Stimulated activated CD4-positive, alpha-beta T cell treated with anti-CD3 and anti-CD28 coated beads, Interleukin-15, amount 100 ng/mL, for 24 hours (primary cell): ENCODE measurements around the gene KLHDC10.
"Not testable (repeated sequence)": the region's sequence is repeated elsewhere in the genome, so short reads cannot be mapped to it uniquely, and the experiment has no call there.

ENCODE experiments used
- DNase-seq: peaks from one replicate; pipeline ENCODE4 v3.0.0-alpha.2; 2020

KLHDC10 gene

GRCh38 chr7:130160455-130160854 is 90.1 kb downstream of the KLHDC10 start:
- no peak for DNase-seq

GRCh38 chr7:130162196-130162595 is 91.9 kb downstream of the KLHDC10 start:
- DNase-seq: no peak

GRCh38 chr7:130174237-130174959 is 104.1 kb downstream of the KLHDC10 start:
- DNase-seq: no peak

- no peak for DNase-seq
Observed at GRCh38 chr7:130178251-130178650, 107.9 kb downstream of the KLHDC10 start.

- DNase-seq: no peak
Observed at GRCh38 chr7:130179631-130180030, 109.3 kb downstream of the KLHDC10 start.

GRCh38 chr7:130180571-130181262 is 110.4 kb downstream of the KLHDC10 start:
- peak; percentile 58 for DNase-seq

- no peak for DNase-seq
Observed at GRCh38 chr7:130181263-130181605, 110.9 kb downstream of the KLHDC10 start.

GRCh38 chr7:130182990-130183389 is 112.7 kb downstream of the KLHDC10 start:
- no peak for DNase-seq

GRCh38 chr7:130184349-130184748 is 114.0 kb downstream of the KLHDC10 start:
- DNase-seq: not testable (repeated sequence)
